D721Med (cell line): ENCODE measurements around the gene TRAF1.

Source experiments
- DNase-seq: peaks from one replicate; pipeline ENCODE4 v3.0.0; 2011; ENCODE audit warnings: low spot score; ENCODE audit not compliant: insufficient read length
- FAIRE-seq: peaks from 2 replicates; lab custom pipeline; 2011; peaks lifted over from hg19 to GRCh38; lab: Jason Lieb, UNC
- CTCF ChIP-seq: IDR thresholded peaks from 2 replicates; pipeline ENCODE4 v1.5.1; 2012; ENCODE audit warnings: mild to moderate bottlenecking, control low read depth; ENCODE audit not compliant: insufficient read depth; ENCODE audit errors: missing control alignments

Gene TRAF1

DNA sequence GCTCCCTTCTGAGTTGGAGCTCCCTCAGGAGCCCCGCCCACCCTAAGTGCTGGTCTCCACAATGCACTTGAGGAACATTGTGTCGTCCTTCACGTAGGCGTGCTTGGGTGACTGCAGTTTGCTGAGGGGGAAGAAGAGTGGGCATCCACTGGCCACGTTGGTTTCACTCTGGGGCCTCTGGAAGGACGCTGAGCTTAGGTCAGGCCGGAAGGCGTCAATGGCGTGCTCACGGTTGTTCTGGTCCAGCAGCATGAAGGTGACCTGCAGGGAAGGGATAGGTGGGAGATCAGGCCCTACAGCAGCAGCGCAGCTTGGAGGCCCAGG lies 21.7 kb downstream of the TRAF1 start:
- no peak for FAIRE-seq
- DNase-seq = no peak
- TF ChIP-seq CTCF = no peak

DNA sequence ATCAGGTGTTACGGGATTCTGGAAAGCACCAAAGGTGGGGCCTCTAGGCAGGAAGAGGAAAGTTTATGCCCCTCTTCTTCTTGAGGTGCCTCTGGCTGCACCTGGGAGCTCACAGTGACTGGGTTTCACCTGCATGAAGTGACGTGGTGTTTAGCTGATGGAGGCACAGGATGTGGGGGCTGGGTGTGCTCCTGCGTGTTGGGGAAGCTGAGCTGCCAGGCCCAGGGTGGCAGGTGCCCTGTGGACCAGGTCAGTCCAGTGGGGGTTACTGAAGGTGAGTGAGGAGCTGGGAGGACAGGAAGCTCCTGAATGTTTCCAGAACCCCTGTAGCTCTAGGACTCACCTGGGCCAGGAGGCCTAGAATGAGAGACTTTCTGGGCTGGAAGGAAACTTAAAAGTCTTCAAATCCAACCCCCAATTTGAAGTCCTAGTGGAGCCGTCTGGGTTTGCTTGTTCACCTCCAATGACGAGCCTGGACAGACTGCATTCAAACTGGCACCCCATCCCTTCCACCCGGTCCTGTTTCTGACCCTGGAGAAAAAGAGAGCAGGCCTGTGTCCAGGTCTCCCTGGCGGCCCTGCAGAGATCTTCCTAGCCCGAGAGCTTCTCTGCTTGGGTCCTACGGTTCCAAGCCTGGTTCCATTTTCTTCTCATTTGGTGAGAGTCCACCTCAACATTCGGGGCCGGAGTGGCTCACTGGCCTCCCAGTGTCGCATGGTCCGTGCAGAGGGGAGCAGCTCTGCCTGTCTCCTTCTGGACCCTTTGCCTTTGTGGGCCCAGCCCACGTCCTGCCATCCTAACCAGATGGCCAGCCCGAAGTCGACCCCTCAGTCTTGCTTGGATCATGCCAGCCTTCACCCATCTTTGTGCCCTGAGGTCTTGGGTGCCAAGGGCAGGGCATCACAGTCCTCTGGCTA lies 22.3 kb downstream of the TRAF1 start:
- no peak for DNase-seq
- no peak for TF ChIP-seq CTCF
- FAIRE-seq = no peak

DNA sequence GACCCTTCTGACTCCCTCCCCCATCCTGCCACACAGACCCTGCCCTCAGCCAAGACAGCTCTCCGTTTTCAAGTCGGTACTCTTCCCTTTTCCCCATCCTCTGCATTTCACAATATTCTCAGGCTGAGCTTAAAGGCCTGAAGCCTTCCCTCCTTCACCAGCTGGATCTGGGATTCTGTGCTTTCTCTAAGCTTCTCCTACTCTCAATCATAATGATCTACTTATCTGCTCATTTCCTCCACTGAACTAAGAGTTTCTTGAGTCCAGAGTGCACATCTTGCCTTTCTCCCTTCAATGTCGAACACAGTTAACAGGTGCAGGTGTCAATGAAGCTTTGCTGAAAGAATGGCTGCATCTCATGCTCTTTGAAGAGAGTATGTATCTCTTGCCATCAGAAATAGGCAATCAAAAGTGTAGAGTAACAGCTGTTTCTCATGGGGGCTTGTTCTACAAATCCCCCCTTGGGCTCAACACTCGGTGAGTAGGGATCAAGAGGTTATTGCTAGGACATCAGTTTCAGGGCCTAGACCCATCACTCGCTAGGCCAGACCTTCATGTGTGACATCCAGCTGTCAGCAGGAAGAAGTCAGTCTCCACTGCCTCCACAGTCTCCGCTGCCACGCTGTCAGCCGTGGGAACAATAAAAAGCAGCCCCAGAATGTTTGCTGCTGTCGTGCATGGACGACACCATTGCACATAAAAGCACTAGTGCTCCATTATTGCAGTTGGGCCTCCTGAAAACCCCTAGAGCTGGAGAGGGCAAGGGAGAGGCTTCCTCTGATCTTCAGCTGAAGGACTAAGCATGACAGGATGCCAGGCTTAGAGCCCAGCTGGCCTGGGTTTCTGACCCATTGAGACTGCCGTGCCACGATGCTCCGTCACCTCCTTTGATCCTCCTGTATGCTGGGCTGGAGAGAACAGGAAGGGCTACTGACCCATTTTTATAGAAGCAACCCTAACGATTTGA lies 23.7 kb downstream of the TRAF1 start:
- no peak for TF ChIP-seq CTCF
- DNase-seq (peak; percentile 67), FAIRE-seq (no peak)

DNA sequence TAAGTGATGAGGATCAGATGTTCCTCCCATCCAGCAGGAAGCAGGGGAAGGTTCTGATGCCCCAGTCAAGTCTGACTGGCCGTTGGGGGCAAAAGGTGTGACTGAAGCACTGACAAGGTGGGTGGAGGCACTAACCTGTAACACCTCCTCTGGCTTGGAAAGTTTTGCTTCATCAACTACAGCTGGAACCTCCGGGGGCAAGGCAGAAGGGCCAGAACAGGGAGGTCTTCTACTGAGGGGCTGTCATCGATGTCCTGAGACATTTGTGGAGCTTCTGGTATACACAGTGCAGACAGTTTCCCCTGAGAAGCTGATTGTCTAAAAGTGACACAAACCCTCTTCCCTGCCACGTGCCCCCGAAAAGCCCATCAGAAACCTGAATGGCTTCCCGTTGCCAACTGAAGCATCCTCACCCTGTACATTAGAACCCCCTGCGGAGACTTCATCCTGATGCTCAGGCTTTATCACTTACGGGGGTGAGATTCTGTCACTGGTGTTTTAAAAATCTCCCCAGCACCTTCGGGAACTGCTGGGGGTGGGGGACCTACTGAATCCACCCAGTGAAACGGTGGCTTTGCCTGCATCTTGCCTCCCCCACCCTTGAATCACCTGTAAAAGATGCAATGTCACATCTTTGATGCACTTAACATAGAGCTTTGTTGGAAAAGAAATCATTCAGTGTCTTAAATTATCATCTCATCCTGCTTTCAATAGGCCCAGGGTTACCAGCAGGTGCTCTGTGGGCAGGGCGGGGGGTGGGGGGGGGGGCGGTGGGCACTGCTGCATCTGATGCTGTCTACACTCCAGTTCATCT lies 24.6 kb downstream of the TRAF1 start:
- DNase-seq = no peak
- FAIRE-seq = no peak
- no peak for TF ChIP-seq CTCF

GRCh38 chr9:120900824-120901223 lies 25.8 kb downstream of the TRAF1 start:
- DNase-seq (no peak), FAIRE-seq (no peak)
- TF ChIP-seq CTCF = no peak

DNA sequence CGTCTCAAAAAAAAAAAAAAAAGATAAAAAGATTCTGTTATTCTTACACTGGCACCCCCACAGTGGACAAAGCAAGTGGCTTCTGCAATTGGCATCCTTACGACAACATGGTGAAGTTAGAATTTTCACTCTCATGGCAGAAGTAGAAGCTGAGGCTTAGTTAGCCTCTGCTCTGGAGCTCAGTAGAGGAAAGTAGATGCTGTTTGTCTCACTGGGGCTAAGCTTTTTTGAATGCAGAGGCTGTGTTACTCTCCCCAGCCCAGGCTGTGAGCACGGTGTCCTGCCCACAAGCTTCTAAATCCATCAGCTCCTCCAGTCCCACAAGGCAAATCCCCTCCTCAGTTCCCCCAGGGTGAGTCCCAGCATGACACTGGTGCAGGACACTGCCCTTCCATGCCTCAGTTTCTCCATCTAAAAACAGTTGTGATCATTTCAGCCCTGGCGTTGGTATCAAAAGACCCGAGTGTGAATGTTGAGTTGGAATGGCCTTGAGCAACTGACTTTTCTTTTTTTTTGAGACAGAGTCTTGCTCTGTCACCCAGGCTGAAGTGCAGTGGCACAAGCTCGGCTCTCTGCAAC lies 27.0 kb downstream of the TRAF1 start:
- TF ChIP-seq CTCF = no peak

More for the DNA sequence above, 27.0 kb downstream of the TRAF1 start:
- FAIRE-seq (no peak), DNase-seq (no peak)
